Erythroblast (primary cell): ENCODE results near the gene TBC1D25.

Experiments
- GATA1 ChIP-seq: IDR thresholded peaks from 2 replicates; pipeline ENCODE4 v1.6.1; 2011; ENCODE audit warnings: low read depth, mild to moderate bottlenecking, control low read depth, low read length, moderate library complexity
- POLR2A ChIP-seq: IDR thresholded peaks from 2 replicates; pipeline ENCODE4 v1.6.1; 2011; ENCODE audit warnings: mild to moderate bottlenecking, low read length

GRCh38 chrX:48569958-48570357 is 30.4 kb downstream of the TBC1D25 start:
- TF ChIP-seq POLR2A (no peak), GATA1 (no peak)
